Activated CD4-positive, alpha-beta T cell treated with anti-CD3 and anti-CD28 coated beads, Interleukin-2, amount 50 U/mL, for 4 hours (primary cell): ENCODE data around the gene CPE.
A peak's percentile ranks its signal among the peaks of the same experiment; 100 is the strongest.
"Not testable (repeated sequence)": the region's sequence is repeated elsewhere in the genome, so short reads cannot be mapped to it uniquely, and the experiment has no call there.

Source experiments
- DNase-seq, 2 experiments: peaks; one replicate each; pipeline ENCODE4 v3.0.0-alpha.2; 2020

CPE gene

DNA sequence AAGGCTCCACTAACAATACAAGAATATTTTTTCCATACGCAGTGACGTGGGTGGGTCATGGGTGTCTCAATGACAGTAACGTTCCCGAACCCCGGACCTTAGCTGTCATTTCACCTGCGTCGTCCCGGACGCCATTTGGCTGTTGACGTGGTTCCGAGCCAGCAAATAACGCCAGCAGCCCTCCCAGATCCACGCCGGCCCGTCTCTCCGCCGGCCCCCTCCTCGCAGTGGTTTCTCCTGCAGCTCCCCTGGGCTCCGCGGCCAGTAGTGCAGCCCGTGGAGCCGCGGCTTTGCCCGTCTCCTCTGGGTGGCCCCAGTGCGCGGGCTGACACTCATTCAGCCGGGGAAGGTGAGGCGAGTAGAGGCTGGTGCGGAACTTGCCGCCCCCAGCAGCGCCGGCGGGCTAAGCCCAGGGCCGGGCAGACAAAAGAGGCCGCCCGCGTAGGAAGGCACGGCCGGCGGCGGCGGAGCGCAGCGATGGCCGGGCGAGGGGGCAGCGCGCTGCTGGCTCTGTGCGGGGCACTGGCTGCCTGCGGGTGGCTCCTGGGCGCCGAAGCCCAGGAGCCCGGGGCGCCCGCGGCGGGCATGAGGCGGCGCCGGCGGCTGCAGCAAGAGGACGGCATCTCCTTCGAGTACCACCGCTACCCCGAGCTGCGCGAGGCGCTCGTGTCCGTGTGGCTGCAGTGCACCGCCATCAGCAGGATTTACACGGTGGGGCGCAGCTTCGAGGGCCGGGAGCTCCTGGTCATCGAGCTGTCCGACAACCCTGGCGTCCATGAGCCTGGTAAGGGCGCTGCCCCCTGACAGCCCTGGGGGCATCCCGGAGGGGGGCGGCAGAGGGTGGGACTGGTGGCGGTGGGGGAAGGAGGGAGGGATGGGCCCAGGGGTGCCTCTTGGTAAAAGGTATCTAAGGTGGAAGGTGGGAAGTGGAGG is at the start of gene CPE:
TSS of gene CPE (plus strand) at position 264 of the 933 bp plus-strand sequence. CDS start at position 478, 214 bp downstream.
- peak; percentile 20 to 36 for DNase-seq

- DNase-seq: no peak
These were observed 48.7 kb upstream of the CPE start for GRCh38 chr4:165330071-165330470.

- no peak for DNase-seq
These were observed 48.1 kb upstream of the CPE start for GRCh38 chr4:165330666-165331065.

DNA sequence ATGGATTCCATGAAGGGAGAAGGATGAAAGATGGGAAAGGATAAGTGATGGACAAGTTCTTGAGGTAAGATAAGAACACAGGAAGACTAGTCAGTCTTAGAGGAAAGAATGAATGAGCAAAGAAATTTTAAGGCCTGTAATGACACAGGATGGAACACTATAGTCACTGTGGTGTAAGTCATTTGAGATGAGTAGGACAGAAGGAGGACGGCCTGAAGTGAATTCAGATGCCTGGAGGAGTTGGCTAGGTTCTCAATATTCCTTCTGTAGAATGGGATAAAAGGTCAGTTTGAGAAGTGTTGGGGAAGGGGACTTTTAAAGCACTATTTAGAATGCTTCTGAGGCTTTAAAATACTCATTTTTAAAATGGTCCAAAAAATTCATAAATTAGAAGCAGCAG is 47.4 kb upstream of the CPE start:
- DNase-seq: no peak

GRCh38 chr4:165331823-165332222 is 47.0 kb upstream of the CPE start:
- DNase-seq: no peak

DNA sequence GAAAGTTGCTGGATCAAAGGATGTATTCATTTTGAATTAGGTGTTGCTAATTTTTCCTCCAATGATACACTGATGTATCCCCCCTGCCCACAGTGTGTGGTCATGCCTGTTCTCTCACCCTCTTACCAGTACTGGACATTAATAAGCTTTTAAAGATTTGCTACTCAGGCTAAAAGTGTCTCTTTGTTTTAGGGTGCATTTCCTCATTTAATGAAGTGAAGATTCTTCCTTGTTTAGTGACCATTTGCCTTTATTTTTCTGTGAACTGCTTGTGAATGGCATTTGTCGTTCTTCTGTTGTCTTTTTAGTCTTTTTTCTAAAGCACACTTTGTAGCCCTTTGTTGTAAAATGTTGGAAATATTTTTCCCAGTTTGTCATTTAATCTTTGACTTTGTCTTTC is 46.3 kb upstream of the CPE start:
- DNase-seq: no peak

DNA sequence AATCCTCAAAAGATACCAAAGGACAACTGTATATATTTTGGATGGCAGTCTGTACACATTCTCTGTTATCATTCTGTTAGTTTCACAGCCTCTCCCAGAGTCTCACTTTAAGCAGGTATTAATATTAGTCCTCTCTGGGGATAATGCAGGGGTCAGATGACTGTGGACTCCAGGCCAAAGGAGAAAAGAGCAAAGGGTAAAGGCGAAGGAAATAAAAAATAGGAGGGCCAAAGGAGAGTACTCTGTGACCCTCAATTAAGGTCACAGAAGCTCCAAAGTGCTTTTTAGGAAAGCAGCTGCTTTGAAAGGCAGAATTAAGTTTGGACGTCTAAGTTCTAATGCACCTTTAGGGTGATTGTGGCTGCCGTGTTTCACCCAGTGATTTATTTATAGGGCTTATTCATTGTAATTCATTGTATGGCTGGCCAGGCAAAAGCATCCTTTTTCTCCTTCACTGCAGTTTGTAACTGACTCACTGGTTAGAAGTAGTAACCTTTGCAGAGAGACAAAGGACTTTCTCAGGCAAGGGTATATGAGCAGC is 43.6 kb upstream of the CPE start:
- no peak for DNase-seq

- DNase-seq: no peak
These were observed 42.1 kb upstream of the CPE start for GRCh38 chr4:165336743-165337142.

DNA sequence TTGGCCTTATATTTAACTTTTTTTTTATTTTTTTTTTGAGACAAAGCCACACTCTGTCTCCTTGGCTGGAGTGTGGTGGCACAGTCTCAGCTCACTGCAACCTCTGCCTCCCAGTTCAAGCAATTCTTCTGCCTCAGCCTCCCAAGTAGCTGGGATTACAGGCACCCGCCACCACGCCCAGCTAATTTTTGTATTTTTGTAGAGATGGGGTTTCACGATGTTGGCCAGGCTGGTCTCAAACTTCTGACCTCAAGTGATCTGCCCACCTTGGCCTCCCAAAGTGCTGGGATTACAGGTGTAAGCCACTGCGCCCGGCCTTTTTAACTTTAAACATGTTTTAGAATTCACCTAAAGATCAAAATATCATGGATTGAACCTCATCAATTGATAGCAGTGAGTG is 36.5 kb upstream of the CPE start:
- DNase-seq: not testable (repeated sequence)

GRCh38 chr4:165343353-165344191 is 35.2 kb upstream of the CPE start:
- DNase-seq: no peak

DNA sequence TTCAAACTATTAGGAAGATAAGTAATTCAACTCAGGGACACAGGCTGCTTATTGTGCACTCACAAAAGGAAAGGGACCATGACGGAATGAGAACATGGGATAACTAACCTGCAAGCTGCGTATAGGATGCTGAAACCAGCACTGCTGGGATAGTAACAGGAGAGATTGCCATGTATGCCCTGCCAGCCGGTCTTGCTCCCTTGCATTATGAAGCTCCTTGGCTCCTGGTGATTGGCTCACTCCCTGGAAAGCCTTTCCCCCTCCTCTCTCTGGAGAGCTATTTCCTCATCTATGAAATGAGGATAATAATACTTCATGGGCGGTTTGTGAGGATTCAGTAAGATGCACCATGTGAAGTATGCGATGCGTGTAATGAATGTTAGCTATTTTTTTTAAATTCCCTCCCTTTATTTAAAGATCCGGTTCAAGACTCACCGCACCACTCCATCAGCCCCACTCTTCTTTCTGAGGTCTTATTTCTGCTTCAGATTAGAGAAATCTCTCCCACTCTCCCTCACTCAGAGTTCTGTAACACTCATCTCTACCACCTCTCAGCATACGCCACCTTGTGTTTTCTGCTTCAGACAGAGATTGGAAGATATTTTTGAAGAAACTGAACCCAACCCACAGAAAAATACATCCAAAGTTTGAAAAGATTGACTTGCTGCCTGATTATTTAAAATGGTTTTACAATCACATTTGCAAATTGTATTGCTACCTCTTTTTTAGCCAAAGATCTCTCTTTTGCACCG is 33.0 kb upstream of the CPE start:
- DNase-seq: no peak

DNA sequence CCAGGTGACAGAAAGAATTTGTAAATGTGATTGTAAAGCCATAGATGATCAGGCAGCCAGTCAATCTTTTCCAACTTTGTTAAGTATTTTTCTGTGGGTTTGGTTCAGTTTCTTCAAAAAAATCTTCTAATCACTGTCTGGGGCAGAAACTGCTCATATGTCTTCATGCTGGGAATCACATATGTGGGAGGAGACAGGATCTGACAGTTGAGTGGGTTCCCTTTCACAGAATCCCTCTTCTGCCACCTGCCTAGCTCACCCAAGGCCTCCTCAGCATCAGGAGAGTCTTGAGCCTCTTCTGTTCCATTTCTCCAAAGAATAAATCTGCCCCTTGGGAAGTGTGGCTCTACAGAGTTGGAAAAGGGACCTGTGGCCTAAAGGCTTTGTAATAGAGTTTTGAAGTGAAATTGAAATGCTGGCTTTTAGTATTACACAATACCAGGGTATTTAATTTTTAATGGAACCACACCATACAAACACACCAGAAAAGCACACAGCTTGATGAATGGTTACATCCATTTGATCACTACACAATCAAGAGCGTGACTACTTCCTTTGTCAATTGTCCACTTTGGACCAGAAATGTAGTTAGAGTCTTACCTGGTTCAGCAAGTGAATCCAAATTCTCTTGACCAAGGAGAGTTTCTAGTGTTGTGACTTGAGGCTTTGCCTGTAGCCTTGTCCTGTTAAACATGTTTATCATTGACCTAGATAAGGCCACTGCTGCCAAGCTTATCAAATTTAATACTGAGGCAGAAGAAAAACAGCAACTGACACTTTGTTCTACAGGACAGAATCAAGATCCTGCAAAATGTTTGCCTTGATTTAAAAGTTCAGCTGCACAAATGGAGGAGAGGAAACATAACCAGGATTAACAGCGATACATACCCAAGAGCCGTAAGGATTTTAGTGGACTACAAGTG is 30.9 kb upstream of the CPE start:
- DNase-seq: no peak

DNA sequence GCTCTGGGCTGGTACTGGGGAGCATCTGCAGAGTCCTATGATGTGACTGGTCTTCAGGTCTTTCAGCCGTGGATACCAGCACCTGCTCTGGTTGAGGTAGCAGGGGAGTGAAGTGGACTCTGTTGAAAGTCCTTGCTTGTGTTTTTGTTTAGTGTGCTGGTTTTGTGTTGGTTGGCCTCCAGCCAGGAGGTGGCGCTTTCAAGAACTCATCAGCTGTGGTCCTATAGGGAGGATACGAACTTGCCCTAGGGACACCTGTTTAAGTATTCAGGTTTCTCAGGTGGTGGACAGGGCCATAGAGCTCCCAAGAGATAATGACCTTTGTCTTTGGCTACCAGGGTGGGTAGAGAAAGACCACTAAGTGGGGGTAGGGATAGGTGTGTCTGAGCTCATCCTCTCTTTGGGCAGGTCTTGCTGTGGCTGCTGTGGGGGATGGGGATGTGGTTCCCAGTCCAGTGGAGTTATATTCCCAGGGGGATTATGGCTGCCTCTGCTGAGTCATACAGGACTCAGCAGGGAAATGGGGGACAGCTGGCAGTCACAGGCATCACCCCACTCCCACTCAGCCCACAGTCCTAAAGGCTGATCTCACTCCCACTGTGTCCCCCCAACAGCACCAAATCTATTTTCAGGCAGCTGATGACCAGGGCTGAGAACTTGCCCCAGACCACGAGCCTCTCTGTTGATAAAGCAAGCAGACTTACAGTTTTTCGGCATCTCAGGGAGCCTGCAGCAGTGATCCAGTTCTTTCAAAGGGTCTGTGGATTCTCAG is 27.3 kb upstream of the CPE start:
- no peak for DNase-seq

DNA sequence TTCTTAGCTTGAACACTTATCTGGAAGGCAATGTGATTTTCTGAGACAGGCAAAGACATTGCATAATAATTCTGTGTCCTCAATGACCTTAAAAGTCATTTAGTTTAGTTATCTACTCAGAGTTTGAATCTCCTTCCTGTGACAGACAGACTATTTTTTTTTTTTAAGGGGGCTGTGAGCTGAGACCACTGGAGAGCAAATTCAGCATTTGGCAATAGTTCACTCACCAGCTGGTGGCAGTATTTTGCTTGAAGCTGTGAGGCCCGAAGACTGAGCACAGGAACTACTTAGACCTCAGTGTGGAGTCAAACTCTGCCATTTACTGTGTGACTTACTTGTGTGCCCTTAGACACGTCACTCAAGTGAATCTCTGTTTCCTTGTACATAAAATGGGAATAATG is 22.9 kb upstream of the CPE start:
- DNase-seq: no peak

DNA sequence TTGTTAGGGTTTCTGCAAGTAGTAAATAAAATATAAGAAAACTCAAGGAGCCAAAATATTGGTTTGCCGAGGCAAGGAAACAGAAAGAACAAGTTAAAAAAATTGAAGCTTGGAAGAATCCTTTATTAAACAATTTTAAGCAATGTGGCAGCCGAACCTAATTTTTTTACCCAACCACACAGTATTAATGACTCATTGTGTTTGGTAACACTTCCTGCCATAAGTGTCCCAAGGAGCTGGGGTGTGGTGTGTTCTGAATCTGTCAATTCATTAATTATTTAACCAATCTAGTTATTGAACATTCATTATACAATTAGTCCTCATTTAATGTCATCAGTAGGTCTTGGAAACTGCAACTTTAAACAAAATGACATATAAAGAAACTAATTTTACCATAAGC is 19.3 kb upstream of the CPE start:
- no peak for DNase-seq

GRCh38 chr4:165360041-165360695 is 18.6 kb upstream of the CPE start:
- DNase-seq: no peak

DNA sequence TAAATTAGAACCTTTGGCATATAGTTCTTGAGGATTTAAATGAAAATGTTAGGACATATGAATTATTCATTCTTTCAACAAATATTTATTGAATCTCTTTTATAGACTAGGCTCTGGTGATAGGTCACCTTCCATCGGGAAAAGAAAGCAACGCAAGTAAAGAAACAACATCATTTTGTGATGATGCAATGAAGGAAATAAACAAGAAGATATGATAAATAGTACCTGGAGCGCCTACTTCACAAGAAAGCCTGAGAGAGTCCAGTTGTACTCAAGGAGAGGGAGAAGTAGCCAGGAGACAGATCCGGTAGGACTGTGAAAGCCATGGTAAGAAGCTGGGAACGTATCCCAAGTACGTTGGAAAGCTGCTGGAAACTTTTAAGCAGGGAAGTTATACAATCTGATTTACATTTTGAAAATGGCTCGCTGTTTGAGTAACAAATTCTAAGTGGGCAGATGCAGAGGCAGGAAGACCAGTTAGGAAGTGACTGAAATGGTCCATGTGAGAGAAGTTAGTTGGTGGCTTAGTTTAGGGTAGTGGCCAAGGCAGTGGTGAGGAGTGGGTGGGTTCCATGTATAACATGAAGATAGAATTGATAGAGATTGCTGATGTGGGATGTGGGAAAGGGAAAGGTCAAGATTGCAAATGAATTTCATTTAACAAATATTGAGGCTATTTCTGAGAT is 17.7 kb upstream of the CPE start:
- no peak for DNase-seq

GRCh38 chr4:165361810-165362209 is 17.0 kb upstream of the CPE start:
- DNase-seq: no peak

GRCh38 chr4:165364452-165365080 is 14.2 kb upstream of the CPE start:
- no peak for DNase-seq
